Measurements from ENCODE around the gene BCL2L12. TPM values are rescaled to one million over a fixed set of nuclear protein-coding genes. Genes with fewer than 3 reads are reported as not detected.

Gene BCL2L12
- total and polyA plus RNA-seq, 3 donors from 2014 or later = 11.3 to 19.3 (median 17.3) TPM

- DNase-seq = no peak
- WGBS, 2 donors = 82 to 83% methylated on average over 14 to 31 of the region's 35 CpGs
- Histone ChIP-seq H3K36me3 (ENCODE audit: low read depth, missing control alignments) (no peaks in the 10 kb centered on the region), H3K27ac (peak overlapping the region; percentile 50), H3K4me3 (no peak overlapping the region), H3K9me3 (no peaks in the 10 kb centered on the region), H3K27me3 (no peaks in the 10 kb centered on the region), H3K4me1 (peaks cover 35% of the 10 kb centered on the region)
- TF ChIP-seq POLR2A (IDR thresholded peaks at IDR 0.05) (no peak), CTCF (IDR thresholded peaks at IDR 0.05) (no peak)
- intact Hi-C loops (cut with DNase I; ENCODE audit: low total_unique reads) = no loop called here
Measured at GRCh38 chr19:49684251-49684982, 18.7 kb downstream of the BCL2L12 start.

- no peaks in the 10 kb centered on the region for H3K27me3 ChIP-seq
- no peak overlapping the region for H3K4me3 ChIP-seq
- no peaks in the 10 kb centered on the region for H3K36me3 ChIP-seq (ENCODE audit: low read depth, missing control alignments)
- TF ChIP-seq CTCF (IDR thresholded peaks at IDR 0.05) (peak in 1 of 3 experiments; percentile 8), POLR2A (IDR thresholded peaks at IDR 0.05) (no peak)
- intact Hi-C loops (cut with DNase I; ENCODE audit: low total_unique reads) = no loop called here
- 64 to 91% methylated on average over 8 to 13 of the region's 13 CpGs for WGBS, 2 donors
- H3K9me3 ChIP-seq = no peaks in the 10 kb centered on the region
- H3K4me1 ChIP-seq = peaks cover 32% of the 10 kb centered on the region
- DNase-seq = no peak
- peak overlapping the region; percentile 50 for H3K27ac ChIP-seq
Measured at GRCh38 chr19:49684983-49685553, 19.3 kb downstream of the BCL2L12 start.

GRCh38 chr19:49685845-49686332 is 20.2 kb downstream of the BCL2L12 start:
- TF ChIP-seq POLR2A (IDR thresholded peaks at IDR 0.05) = no peak
- TF ChIP-seq CTCF (IDR thresholded peaks at IDR 0.05) = no peak
- Histone ChIP-seq H3K27ac (peak overlapping the region; percentile 19 to 56), H3K27me3 (no peaks in the 10 kb centered on the region), H3K36me3 (ENCODE audit: low read depth, missing control alignments) (no peaks in the 10 kb centered on the region), H3K4me3 (no peak overlapping the region), H3K9me3 (no peaks in the 10 kb centered on the region), H3K4me1 (peaks cover 28% of the 10 kb centered on the region)
- intact Hi-C loops (cut with DNase I; ENCODE audit: low total_unique reads) = no loop called here
- DNase-seq = no peak
- WGBS, 2 donors = 62 to 65% methylated on average over 18 to 23 of the region's 23 CpGs

- H3K4me3 ChIP-seq = no peak overlapping the region
- DNase-seq = no peak
- H3K4me1 ChIP-seq = peaks cover 29% of the 10 kb centered on the region
- TF ChIP-seq POLR2A (IDR thresholded peaks at IDR 0.05) = no peak
- no peak for TF ChIP-seq CTCF (IDR thresholded peaks at IDR 0.05)
- intact Hi-C loops (cut with DNase I; ENCODE audit: low total_unique reads) = no loop called here
- no peaks in the 10 kb centered on the region for H3K36me3 ChIP-seq (ENCODE audit: low read depth, missing control alignments)
- H3K27ac ChIP-seq = peak overlapping the region; percentile 50 to 56
- H3K27me3 ChIP-seq = no peaks in the 10 kb centered on the region
- 70 to 90% methylated on average over 12 to 27 of the region's 27 CpGs for WGBS, 2 donors
- H3K9me3 ChIP-seq = no peaks in the 10 kb centered on the region
Measured at GRCh38 chr19:49686503-49687088, 20.9 kb downstream of the BCL2L12 start.

Data from testis (tissue), 3 donors.